T follicular helper cell (primary cell): Measurements from ENCODE around the gene AP2B1.

ENCODE experiments used
- DNase-seq: peaks from one replicate; pipeline ENCODE4 v3.0.0-alpha.2; 2020; ENCODE audit warnings: low read depth

The AP2B1 gene

DNA sequence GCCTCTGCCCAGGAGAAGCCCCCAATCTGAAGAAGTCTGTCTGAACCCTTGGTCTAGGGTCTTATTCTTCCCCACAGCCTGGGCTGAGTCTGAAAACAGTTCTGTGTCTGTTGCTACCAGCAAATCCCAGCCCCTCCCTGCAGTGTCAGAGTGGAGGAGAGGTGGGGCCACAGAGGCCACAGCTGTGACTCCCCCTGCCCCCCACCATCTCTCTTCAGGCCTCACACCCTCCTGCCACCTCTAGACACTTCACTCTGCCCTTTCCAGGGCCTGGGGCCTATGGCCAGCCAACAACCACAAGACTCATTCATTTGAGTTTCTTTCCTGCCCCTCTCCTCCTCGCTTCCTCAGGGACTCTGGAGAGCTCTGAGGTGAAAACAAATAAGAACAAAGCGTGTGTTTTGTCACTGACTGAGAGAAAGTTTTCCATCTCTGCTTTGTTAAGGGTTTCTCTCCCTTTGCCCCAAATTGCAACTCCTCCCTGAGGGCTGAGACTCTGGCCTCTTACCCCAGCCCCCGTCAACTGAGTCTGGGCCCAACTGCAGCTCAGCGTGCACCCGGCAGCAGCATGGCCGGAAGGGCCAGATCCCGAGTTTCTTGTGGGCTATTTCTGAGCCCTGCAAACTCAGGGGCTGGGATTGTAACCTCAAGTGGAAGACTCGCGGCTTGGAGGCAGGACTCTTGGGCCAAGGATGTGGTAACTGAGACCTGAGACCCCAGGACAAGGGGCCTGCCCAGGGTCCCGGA, 186.7 kb downstream of the AP2B1 start:
- no peak for DNase-seq

- DNase-seq, result no peak
These were observed 187.4 kb downstream of the AP2B1 start for GRCh38 chr17:35774499-35774898.

DNA sequence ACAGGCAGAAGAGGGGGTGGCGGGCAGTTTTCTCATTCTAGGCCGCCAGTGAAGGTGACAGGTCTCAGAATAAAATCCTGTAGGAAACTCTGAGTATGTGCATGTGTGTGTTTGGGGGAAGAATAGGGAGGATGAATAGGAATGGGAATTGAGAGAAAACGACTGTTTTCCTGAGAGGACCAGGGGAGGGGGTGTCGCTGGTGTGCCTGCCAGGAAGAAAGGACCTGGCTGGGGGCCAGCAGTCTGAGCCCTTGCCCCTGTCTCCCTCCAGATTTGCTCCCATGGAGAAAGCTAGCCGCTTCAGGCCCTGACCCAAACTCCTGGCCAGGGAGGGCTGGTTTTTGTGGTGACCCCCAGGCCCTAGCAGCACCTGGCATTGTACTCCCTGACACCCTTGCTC, 187.9 kb downstream of the AP2B1 start:
- DNase-seq, result no peak

GRCh38 chr17:35775583-35775982, 188.5 kb downstream of the AP2B1 start:
- DNase-seq, result no peak
